ENCODE data around the gene AASDH.

DNA sequence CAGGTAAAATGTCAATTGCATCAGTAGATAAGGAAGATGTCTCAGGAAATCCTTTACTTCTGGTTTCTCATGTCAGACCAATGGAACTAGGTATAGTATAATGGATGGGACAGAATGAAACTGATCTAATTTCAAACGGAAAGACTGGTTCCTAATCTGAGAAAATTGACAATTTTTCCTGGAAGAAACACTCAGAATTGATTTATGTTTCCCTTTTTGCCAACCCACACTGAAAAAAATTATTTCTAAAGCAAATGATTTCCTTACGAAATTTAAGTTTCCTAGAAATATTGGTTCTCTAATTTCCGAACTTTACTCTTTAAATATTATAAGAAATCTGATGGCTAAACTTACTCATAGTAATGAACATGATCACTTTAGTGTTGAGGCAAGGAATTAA lies 29.1 kb upstream of the AASDH start:
- TF ChIP-seq, protein P1, sequence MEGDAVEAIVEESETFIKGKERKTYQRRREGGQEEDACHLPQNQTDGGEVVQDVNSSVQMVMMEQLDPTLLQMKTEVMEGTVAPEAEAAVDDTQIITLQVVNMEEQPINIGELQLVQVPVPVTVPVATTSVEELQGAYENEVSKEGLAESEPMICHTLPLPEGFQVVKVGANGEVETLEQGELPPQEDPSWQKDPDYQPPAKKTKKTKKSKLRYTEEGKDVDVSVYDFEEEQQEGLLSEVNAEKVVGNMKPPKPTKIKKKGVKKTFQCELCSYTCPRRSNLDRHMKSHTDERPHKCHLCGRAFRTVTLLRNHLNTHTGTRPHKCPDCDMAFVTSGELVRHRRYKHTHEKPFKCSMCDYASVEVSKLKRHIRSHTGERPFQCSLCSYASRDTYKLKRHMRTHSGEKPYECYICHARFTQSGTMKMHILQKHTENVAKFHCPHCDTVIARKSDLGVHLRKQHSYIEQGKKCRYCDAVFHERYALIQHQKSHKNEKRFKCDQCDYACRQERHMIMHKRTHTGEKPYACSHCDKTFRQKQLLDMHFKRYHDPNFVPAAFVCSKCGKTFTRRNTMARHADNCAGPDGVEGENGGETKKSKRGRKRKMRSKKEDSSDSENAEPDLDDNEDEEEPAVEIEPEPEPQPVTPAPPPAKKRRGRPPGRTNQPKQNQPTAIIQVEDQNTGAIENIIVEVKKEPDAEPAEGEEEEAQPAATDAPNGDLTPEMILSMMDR (conservative IDR thresholded peaks at IDR 0.05; ENCODE audit: low read depth, low read length): no peak
- no peak for TF ChIP-seq BHLHE40 (IDR thresholded peaks at IDR 0.05; ENCODE audit: low read depth, low read length)
- no peak for TF ChIP-seq POLR2A (IDR thresholded peaks at IDR 0.05; ENCODE audit: low read depth, low read length)
- no peak for TF ChIP-seq RAD21 (IDR thresholded peaks at IDR 0.05; ENCODE audit: low read length)
- TF ChIP-seq, protein P2, sequence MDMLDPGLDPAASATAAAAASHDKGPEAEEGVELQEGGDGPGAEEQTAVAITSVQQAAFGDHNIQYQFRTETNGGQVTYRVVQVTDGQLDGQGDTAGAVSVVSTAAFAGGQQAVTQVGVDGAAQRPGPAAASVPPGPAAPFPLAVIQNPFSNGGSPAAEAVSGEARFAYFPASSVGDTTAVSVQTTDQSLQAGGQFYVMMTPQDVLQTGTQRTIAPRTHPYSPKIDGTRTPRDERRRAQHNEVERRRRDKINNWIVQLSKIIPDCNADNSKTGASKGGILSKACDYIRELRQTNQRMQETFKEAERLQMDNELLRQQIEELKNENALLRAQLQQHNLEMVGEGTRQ (IDR thresholded peaks at IDR 0.05; ENCODE audit: low read depth, low read length): no peak
- no peak for TF ChIP-seq FOS (IDR thresholded peaks at IDR 0.05; ENCODE audit: low read depth, low read length)
- TF ChIP-seq MAFK (IDR thresholded peaks at IDR 0.05; ENCODE audit: low read depth, low read length): no peak
- no peak for TF ChIP-seq MXI1 (IDR thresholded peaks at IDR 0.05; ENCODE audit: borderline replicate concordance, low read depth, low read length)
- no peak for TF ChIP-seq SMC3 (IDR thresholded peaks at IDR 0.05; ENCODE audit: low read depth, low read length)
- no peak for TF ChIP-seq RFX5 (IDR thresholded peaks at IDR 0.05; ENCODE audit: low read depth, low read length)
- no peak for TF ChIP-seq CEBPB (IDR thresholded peaks at IDR 0.05; ENCODE audit: low read depth, low read length)

Data from IMR-90 (cell line).